GM12878 (cell line): ENCODE results near the gene OR2W3. TPM values are rescaled to one million over a fixed set of nuclear protein-coding genes. Genes with fewer than 3 reads are reported as not detected.

Experiments used
- CBX3 ChIP-seq: fragments of 200-600 bp; sonication (generic); IDR thresholded peaks from 2 replicates; pipeline ENCODE4 v1.6.1; 2016; ENCODE audit warnings: low read depth, borderline replicate concordance
- DPF2 ChIP-seq: fragments of 450-650 bp; IDR thresholded peaks from 2 replicates; pipeline ENCODE4 v1.6.1; 2017; ENCODE audit warnings: mild to moderate bottlenecking
- EED ChIP-seq: sonication (generic); IDR thresholded peaks from 2 replicates; pipeline ENCODE4 v1.6.1; 2016; ENCODE audit warnings: antibody characterized with exemption, low read depth
- LARP7 ChIP-seq: fragments of 450-650 bp; IDR thresholded peaks from 2 replicates; pipeline ENCODE4 v1.6.1; 2017; ENCODE audit warnings: mild to moderate bottlenecking
- MXI1 ChIP-seq: fragments of 150-350 bp; IDR thresholded peaks from 2 replicates; pipeline ENCODE4 v1.6.1; 2011; ENCODE audit warnings: low read depth, mild to moderate bottlenecking, inconsistent platforms, low read length, improper control_type of control experiment
- NR2F1 ChIP-seq: fragments of 450-650 bp; conservative IDR thresholded peaks from 2 replicates; pipeline ENCODE4 v1.6.1; 2017; ENCODE audit warnings: mild to moderate bottlenecking
- POLR2AphosphoS2 ChIP-seq: IDR thresholded peaks from 2 replicates; pipeline ENCODE4 v1.6.1; 2011; ENCODE audit warnings: low read depth, mild to moderate bottlenecking, low read length, improper control_type of control experiment, moderate library complexity
- RCOR1 ChIP-seq: conservative IDR thresholded peaks from 2 replicates; pipeline ENCODE4 v1.6.1; 2012; ENCODE audit warnings: low read depth, low read length, improper control_type of control experiment
- SMC3 ChIP-seq: IDR thresholded peaks from 2 replicates; pipeline ENCODE4 v1.6.1; 2011; ENCODE audit warnings: low read length, improper control_type of control experiment, borderline replicate concordance
- polyA plus RNA-seq, 11 experiments: library from polyadenylated mRNA; depleted of rRNA in 4 of 11; unstranded in 6 of 11; stranded (reverse) in 5 of 11; fragments of >200 nt; fragmentation: Nextera tagmentation in 4 of 11; fragmentation: Illumina TruSeq in 1 of 11; extraction: Ambion mirVana in 4 of 11; extraction: Trizol in 1 of 11; gene quantifications; 1 replicate in 1 of 11; 2 replicates in 10 of 11; pipeline versions ENCODE4 v1.2.1 to v1.2.3, GENCODE V29; 2011 to 2016; ENCODE audit warnings: inconsistent platforms in 2 of 11, missing spikeins in 2 of 11, low read depth in 1 of 11
- total RNA-seq, 4 experiments: library from RNA; depleted of rRNA in 3 of 4; stranded (reverse); fragments of >200 nt in 3 of 4; fragmentation: Illumina TruSeq in 1 of 4; extraction: Trizol in 1 of 4; gene quantifications; 2 replicates each; pipeline versions ENCODE4 v1.2.1 to v1.2.3, GENCODE V29; 2013 to 2021
- TF ChIP-seq, protein P1 (sequence below): IDR thresholded peaks from 2 replicates; pipeline ENCODE4 v1.6.1; 2012; ENCODE audit warnings: improper control_type of control experiment, low read depth, low read length; ENCODE audit not compliant: insufficient replicate concordance
- TF ChIP-seq, protein P2 (sequence below): fragments of 450-650 bp; IDR thresholded peaks from 2 replicates; pipeline ENCODE4 v1.6.1; 2017; ENCODE audit warnings: antibody characterized with exemption, mild to moderate bottlenecking, moderate library complexity
- TF ChIP-seq, protein P3 (sequence below): fragments of 450-650 bp; IDR thresholded peaks from 2 replicates; pipeline ENCODE4 v1.6.1; 2017; ENCODE audit warnings: mild to moderate bottlenecking, moderate library complexity

The OR2W3 gene
- total and polyA plus RNA-seq, 10 of the 15 experiments (the other 5 are each of a cell fraction or from before 2014, with no cell fraction given) = not detected

DNA sequence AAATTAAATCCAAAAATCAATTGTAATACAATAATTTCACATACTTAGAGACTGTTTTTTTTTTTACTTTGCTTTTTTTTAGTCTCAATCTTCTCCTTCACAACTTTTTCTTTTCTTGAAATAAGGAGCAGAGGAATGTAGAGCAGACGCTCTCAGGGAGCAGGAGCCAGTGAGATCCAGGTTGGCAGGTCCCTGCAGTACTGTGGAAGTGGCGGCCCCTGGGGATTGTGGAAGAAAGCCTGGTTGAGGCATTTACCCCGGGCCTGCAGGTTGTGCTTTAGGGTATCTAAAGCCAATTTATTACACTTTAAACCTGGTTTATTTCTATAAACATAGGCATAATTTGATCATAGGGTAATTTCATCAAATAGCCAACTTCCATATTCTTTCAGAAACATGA, 28.6 kb downstream of the OR2W3 start (continued):
- TF ChIP-seq, protein P1, sequence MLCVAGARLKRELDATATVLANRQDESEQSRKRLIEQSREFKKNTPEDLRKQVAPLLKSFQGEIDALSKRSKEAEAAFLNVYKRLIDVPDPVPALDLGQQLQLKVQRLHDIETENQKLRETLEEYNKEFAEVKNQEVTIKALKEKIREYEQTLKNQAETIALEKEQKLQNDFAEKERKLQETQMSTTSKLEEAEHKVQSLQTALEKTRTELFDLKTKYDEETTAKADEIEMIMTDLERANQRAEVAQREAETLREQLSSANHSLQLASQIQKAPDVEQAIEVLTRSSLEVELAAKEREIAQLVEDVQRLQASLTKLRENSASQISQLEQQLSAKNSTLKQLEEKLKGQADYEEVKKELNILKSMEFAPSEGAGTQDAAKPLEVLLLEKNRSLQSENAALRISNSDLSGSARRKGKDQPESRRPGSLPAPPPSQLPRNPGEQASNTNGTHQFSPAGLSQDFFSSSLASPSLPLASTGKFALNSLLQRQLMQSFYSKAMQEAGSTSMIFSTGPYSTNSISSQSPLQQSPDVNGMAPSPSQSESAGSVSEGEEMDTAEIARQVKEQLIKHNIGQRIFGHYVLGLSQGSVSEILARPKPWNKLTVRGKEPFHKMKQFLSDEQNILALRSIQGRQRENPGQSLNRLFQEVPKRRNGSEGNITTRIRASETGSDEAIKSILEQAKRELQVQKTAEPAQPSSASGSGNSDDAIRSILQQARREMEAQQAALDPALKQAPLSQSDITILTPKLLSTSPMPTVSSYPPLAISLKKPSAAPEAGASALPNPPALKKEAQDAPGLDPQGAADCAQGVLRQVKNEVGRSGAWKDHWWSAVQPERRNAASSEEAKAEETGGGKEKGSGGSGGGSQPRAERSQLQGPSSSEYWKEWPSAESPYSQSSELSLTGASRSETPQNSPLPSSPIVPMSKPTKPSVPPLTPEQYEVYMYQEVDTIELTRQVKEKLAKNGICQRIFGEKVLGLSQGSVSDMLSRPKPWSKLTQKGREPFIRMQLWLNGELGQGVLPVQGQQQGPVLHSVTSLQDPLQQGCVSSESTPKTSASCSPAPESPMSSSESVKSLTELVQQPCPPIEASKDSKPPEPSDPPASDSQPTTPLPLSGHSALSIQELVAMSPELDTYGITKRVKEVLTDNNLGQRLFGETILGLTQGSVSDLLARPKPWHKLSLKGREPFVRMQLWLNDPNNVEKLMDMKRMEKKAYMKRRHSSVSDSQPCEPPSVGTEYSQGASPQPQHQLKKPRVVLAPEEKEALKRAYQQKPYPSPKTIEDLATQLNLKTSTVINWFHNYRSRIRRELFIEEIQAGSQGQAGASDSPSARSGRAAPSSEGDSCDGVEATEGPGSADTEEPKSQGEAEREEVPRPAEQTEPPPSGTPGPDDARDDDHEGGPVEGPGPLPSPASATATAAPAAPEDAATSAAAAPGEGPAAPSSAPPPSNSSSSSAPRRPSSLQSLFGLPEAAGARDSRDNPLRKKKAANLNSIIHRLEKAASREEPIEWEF = no peak
- TF ChIP-seq LARP7 = no peak
- no peak for TF ChIP-seq MXI1
- TF ChIP-seq SMC3 = no peak
- TF ChIP-seq, protein P2, sequence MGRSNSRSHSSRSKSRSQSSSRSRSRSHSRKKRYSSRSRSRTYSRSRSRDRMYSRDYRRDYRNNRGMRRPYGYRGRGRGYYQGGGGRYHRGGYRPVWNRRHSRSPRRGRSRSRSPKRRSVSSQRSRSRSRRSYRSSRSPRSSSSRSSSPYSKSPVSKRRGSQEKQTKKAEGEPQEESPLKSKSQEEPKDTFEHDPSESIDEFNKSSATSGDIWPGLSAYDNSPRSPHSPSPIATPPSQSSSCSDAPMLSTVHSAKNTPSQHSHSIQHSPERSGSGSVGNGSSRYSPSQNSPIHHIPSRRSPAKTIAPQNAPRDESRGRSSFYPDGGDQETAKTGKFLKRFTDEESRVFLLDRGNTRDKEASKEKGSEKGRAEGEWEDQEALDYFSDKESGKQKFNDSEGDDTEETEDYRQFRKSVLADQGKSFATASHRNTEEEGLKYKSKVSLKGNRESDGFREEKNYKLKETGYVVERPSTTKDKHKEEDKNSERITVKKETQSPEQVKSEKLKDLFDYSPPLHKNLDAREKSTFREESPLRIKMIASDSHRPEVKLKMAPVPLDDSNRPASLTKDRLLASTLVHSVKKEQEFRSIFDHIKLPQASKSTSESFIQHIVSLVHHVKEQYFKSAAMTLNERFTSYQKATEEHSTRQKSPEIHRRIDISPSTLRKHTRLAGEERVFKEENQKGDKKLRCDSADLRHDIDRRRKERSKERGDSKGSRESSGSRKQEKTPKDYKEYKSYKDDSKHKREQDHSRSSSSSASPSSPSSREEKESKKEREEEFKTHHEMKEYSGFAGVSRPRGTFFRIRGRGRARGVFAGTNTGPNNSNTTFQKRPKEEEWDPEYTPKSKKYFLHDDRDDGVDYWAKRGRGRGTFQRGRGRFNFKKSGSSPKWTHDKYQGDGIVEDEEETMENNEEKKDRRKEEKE = no peak
- TF ChIP-seq POLR2AphosphoS2 = no peak
- no peak for TF ChIP-seq CBX3
- TF ChIP-seq EED = no peak
- no peak for TF ChIP-seq DPF2
- TF ChIP-seq, protein P3, sequence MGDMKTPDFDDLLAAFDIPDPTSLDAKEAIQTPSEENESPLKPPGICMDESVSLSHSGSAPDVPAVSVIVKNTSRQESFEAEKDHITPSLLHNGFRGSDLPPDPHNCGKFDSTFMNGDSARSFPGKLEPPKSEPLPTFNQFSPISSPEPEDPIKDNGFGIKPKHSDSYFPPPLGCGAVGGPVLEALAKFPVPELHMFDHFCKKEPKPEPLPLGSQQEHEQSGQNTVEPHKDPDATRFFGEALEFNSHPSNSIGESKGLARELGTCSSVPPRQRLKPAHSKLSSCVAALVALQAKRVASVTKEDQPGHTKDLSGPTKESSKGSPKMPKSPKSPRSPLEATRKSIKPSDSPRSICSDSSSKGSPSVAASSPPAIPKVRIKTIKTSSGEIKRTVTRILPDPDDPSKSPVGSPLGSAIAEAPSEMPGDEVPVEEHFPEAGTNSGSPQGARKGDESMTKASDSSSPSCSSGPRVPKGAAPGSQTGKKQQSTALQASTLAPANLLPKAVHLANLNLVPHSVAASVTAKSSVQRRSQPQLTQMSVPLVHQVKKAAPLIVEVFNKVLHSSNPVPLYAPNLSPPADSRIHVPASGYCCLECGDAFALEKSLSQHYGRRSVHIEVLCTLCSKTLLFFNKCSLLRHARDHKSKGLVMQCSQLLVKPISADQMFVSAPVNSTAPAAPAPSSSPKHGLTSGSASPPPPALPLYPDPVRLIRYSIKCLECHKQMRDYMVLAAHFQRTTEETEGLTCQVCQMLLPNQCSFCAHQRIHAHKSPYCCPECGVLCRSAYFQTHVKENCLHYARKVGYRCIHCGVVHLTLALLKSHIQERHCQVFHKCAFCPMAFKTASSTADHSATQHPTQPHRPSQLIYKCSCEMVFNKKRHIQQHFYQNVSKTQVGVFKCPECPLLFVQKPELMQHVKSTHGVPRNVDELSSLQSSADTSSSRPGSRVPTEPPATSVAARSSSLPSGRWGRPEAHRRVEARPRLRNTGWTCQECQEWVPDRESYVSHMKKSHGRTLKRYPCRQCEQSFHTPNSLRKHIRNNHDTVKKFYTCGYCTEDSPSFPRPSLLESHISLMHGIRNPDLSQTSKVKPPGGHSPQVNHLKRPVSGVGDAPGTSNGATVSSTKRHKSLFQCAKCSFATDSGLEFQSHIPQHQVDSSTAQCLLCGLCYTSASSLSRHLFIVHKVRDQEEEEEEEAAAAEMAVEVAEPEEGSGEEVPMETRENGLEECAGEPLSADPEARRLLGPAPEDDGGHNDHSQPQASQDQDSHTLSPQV = no peak
- no peak for TF ChIP-seq NR2F1
- no peak for TF ChIP-seq RCOR1
